Transverse colon (tissue), 4 donors: ENCODE data around the gene CCN6. TPM values are rescaled to one million over a fixed set of nuclear protein-coding genes. Genes with fewer than 3 reads are reported as not detected.
"Not testable (repeated sequence)": the region's sequence is repeated elsewhere in the genome, so short reads cannot be mapped to it uniquely, and the experiment has no call there.

Experiments
- DNase-seq: peaks from one replicate; pipeline ENCODE4 v3.0.0-alpha.2; 2019
- H3K27ac ChIP-seq, 4 donors: fragments of 200-600 bp; sonication (generic); 2 replicates each; pipeline ENCODE4 v1.5.1; 2016 to 2018; ENCODE audit warnings: inconsistent platforms in 4 of 4
- H3K27me3 ChIP-seq: fragments of 200-600 bp; sonication (generic); 2 replicates; pipeline ENCODE4 v1.5.1; 2017; ENCODE audit warnings: inconsistent platforms
- H3K36me3 ChIP-seq, 4 donors: fragments of 200-600 bp; sonication (generic); 2 replicates each; pipeline ENCODE4 v1.5.1; 2017 to 2019; ENCODE audit warnings: inconsistent platforms in 4 of 4
- H3K4me1 ChIP-seq, 4 donors: fragments of 200-600 bp; sonication (generic); 2 replicates each; pipeline ENCODE4 v1.5.1; 2017 to 2020; ENCODE audit warnings: inconsistent platforms in 4 of 4
- H3K4me3 ChIP-seq, 4 donors: fragments of 200-600 bp; sonication (generic); 1 replicate in 1 of 4; 2 replicates in 3 of 4; pipeline versions ENCODE4 v1.5.1 to v1.6.1; 2017 to 2019; ENCODE audit warnings: inconsistent platforms in 4 of 4
- H3K9me3 ChIP-seq, 2 donors: fragments of 200-600 bp; sonication (generic); 2 replicates each; pipeline ENCODE4 v1.5.1; 2017 to 2019; ENCODE audit warnings: inconsistent platforms in 2 of 2
- EP300 ChIP-seq: sonication (generic); formaldehyde crosslinking; IDR thresholded peaks from one replicate; pipeline ENCODE4 v1.6.1; 2017; ENCODE audit warnings: antibody characterized with exemption, low read depth
- POLR2A ChIP-seq: fragments of 450-650 bp; IDR thresholded peaks from one replicate; pipeline ENCODE4 v1.6.1; 2016; ENCODE audit warnings: antibody characterized with exemption, mild to moderate bottlenecking, moderate library complexity
- POLR2AphosphoS5 ChIP-seq, 3 donors: sonication (generic); formaldehyde crosslinking; IDR thresholded peaks; one replicate each; pipeline ENCODE4 v1.6.1; 2016; ENCODE audit warnings: antibody characterized with exemption in 3 of 3
- WGBS, 2 donors: methylation state at CpG; one replicate each; pipeline ENCODE4 v1.1.5; 2018; ENCODE audit warnings: low coverage in 1 of 2; 5-methylcytosine and 5-hydroxymethylcytosine counted together
- in situ Hi-C, 4 donors: fragments of 200-750 bp; cut with MboI; loops; one replicate each; pipeline versions ENCODE4 v1.15.0 to v1.15.1; 2017; ENCODE audit warnings: low sequenced_read_pairs in 3 of 4, low pct_ligation_motif_present in 1 of 4, low pct_unique_long_range_greater_than_20kb in 1 of 4
- intact Hi-C: fragments of 100-400 bp; cut with DNase I; formaldehyde crosslinking; loops from one replicate; pipeline ENCODE4 v1.15.1; 2023; ENCODE audit warnings: low total_unique reads
- total RNA-seq, 4 donors: library from RNA; depleted of rRNA; stranded (reverse); fragments of >200 nt; gene quantifications; one replicate each; pipeline ENCODE4 v1.1.0, GENCODE V29; 2016
- TF ChIP-seq, protein P1 (sequence below), 5 experiments: fragments of 200-600 bp in 3 of 5; fragments of 450-650 bp in 2 of 5; sonication (generic) in 3 of 5; IDR thresholded peaks; 1 replicate in 2 of 5; 2 replicates in 3 of 5; pipeline ENCODE4 v1.5.1; 2016 to 2017; ENCODE audit warnings: antibody characterized with exemption in 5 of 5, inconsistent platforms in 3 of 5, mild to moderate bottlenecking in 2 of 5, moderate library complexity in 1 of 5

The CCN6 gene
- total RNA-seq, 4 donors from 2014 or later: not detected

DNA sequence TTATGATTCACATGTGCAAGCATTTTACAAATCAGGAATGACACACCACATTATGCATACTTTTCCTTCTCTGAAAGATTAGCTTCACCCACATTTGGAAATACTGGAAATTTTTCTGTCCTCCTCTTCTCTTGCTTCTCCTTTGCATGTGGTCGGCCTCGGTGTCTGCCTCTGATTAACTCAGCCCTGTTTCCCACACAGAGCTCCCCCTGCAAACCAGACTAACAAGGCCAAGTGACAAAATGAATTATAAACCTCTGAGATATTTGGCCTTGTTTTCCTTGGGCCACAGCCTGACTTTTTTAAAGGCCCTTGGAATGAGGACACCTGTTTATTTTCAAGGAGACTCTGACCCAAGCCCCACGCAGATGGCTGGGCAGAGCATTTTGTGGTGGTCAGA lies 9.0 kb upstream of the CCN6 start:
- Histone ChIP-seq H3K27me3 (no peaks in the 10 kb centered on the region), H3K27ac (peak overlapping the region in 2 of 4 donors; percentile 1 to 16), H3K36me3 (no peaks in the 10 kb centered on the region), H3K4me3 (no peak overlapping the region), H3K4me1 (peaks cover 0 to 10% (median 6%) of the 10 kb centered on the region in 4 donors), H3K9me3 (no peaks in the 10 kb centered on the region)
- intact Hi-C loops: loop anchor here (5.0 kb wide), 2 partner anchors 48 to 338 kb away; no protein-coding TSS in a partner anchor
- TF ChIP-seq POLR2A: no peak
- no peak for TF ChIP-seq EP300
- TF ChIP-seq, protein P1, sequence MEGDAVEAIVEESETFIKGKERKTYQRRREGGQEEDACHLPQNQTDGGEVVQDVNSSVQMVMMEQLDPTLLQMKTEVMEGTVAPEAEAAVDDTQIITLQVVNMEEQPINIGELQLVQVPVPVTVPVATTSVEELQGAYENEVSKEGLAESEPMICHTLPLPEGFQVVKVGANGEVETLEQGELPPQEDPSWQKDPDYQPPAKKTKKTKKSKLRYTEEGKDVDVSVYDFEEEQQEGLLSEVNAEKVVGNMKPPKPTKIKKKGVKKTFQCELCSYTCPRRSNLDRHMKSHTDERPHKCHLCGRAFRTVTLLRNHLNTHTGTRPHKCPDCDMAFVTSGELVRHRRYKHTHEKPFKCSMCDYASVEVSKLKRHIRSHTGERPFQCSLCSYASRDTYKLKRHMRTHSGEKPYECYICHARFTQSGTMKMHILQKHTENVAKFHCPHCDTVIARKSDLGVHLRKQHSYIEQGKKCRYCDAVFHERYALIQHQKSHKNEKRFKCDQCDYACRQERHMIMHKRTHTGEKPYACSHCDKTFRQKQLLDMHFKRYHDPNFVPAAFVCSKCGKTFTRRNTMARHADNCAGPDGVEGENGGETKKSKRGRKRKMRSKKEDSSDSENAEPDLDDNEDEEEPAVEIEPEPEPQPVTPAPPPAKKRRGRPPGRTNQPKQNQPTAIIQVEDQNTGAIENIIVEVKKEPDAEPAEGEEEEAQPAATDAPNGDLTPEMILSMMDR (IDR thresholded peaks at IDR 0.05): no peak
- peak in 2 of 3 donors; percentile 31 to 55 for TF ChIP-seq POLR2AphosphoS5 (IDR thresholded peaks at IDR 0.05)
- in situ Hi-C loops: loop anchor here in 2 of 4 donors (10.0 to 25.0 kb wide), 2 partner anchors 340 to 783 kb away; a partner anchor contains a TSS
- DNase-seq: no peak
- WGBS, 2 donors: 37 to 50% methylated on average over 2 to 3 of the region's 3 CpGs

DNA sequence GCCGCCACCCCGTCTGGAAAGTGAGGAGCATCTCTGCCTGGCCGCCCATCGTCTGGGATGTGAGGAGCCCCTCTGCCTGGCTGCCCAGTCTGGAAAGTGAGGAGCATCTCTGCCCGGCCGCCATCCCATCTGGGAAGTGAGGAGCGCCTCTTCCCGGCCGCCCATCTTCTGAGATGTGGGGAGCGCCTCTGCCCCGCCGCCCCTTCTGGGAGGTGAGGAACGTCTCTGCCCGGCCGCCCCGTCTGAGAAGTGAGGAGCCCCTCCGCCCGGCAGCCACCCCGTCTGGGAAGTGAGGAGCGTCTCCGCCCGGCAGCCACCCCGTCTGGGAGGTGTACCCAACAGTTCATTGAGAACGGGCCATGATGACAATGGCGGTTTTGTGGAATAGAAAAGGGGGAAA lies 6.4 kb upstream of the CCN6 start:
- 90 to 95% methylated on average over 2 to 25 of the region's 25 CpGs for WGBS, 2 donors
- H3K9me3 ChIP-seq, H3K4me3 ChIP-seq, H3K27ac ChIP-seq, H3K36me3 ChIP-seq, intact Hi-C loops, H3K27me3 ChIP-seq, DNase-seq: not testable (repeated sequence)
- peaks cover 0 to 10% (median 6%) of the 10 kb centered on the region in 4 donors for H3K4me1 ChIP-seq
- in situ Hi-C loops: loop anchor here in 2 of 4 donors (10.0 to 25.0 kb wide), 2 partner anchors 343 to 785 kb away; a partner anchor contains a TSS

- no peaks in the 10 kb centered on the region for H3K9me3 ChIP-seq
- in situ Hi-C loops: loop anchor here in 2 of 4 donors (10.0 to 25.0 kb wide), 2 partner anchors 344 to 787 kb away; a partner anchor contains a TSS
- H3K36me3 ChIP-seq: no peaks in the 10 kb centered on the region
- no peaks in the 10 kb centered on the region for H3K27me3 ChIP-seq
- peaks cover 0 to 7% (median 0%) of the 10 kb centered on the region in 4 donors for H3K4me1 ChIP-seq
- H3K4me3 ChIP-seq: no peak overlapping the region
- H3K27ac ChIP-seq: no peak overlapping the region
- TF ChIP-seq EP300 (no peak), POLR2AphosphoS5 (IDR thresholded peaks at IDR 0.05) (no peak), POLR2A (no peak)
- TF ChIP-seq, protein P1 (IDR thresholded peaks at IDR 0.05): no peak
- DNase-seq: no peak
- whole genome bisulfite sequencing, 2 donors: 88 to 100% methylated on average over 1 to 6 of the region's 6 CpGs
- intact Hi-C loops: no loop called here
Measured at GRCh38 chr6:112049026-112049799, 4.7 kb upstream of the CCN6 start.

GRCh38 chr6:112049996-112050395 lies 3.9 kb upstream of the CCN6 start:
- Histone ChIP-seq H3K4me3 (no peak overlapping the region), H3K4me1 (no peaks in the 10 kb centered on the region), H3K36me3 (no peaks in the 10 kb centered on the region), H3K27me3 (no peaks in the 10 kb centered on the region), H3K27ac (no peak overlapping the region), H3K9me3 (no peaks in the 10 kb centered on the region)
- intact Hi-C loops: no loop called here
- TF ChIP-seq, protein P1 (IDR thresholded peaks at IDR 0.05): no peak
- TF ChIP-seq POLR2AphosphoS5 (IDR thresholded peaks at IDR 0.05): no peak
- no peak for TF ChIP-seq EP300
- TF ChIP-seq POLR2A: no peak
- DNase-seq: no peak
- WGBS, 2 donors: 91 to 95% methylated on average over 7 of the region's 7 CpGs
- in situ Hi-C loops: loop anchor here in 2 of 4 donors (10.0 to 25.0 kb wide), 2 partner anchors 345 to 788 kb away; a partner anchor contains a TSS
